ENCODE data around the gene C2CD2.
A peak's percentile ranks its signal among the peaks of the same experiment; 100 is the strongest.
"Not testable (repeated sequence)": the region's sequence is repeated elsewhere in the genome, so short reads cannot be mapped to it uniquely, and the experiment has no call there.

Gene C2CD2

DNA sequence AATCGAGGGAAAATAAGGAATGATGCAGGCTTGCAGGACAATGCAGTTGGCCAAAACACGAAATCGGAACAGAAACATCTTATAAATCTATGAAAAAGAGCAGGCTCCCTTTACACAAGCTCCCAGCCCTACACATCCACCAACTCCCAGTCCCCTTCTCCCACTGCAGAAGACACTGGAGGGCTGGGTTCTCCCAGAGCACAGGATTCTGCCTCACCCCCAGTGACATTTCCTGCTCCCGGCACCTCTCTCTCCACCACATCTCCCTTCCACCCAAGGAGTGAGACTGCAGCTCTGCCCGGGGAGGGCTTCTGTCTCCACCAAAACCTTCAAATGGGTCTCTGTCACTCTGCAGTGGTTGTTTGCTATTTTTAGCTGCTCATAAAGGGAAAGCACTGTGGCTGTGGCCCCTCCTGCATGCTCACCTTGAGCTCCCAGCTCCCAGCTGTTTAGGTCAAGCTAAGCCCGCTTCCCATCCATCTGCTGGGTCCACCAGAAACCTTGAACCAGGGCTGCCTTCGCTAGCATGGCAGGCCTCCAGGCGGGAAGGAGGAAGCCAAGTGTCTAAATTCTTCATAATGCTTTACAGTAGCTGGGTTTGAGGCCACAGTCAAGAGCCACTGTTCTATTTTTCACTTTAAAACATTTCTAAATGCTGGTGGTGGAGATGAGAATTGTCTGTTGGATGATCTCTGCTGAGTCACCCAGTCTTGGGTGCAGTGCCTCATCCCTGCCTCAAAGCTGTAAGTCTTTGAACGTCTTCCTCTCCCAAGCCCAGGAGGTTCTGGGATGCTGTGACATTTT lies 3.3 kb upstream of the C2CD2 start:
- no peak for DNase-seq

DNA sequence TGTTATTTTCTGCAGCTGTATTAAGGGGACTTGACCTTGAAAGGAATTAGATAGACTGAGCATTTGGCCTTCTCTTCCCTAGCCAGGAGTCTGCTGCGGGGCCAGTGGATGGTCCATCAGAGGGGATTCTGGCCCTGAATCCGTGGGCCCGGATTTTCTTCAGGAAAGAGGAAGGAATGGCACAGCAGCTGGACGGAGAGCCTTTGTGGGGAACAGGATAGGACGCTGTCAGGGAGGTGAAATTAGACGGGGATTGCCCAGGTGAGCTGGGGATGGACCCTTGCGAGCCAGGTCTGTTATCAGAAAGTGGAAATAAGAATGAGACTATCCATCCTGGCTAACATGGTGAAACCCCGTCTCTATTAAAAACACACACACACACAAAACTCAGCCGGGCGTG lies 1.7 kb upstream of the C2CD2 start:
- DNase-seq: no peak

DNA sequence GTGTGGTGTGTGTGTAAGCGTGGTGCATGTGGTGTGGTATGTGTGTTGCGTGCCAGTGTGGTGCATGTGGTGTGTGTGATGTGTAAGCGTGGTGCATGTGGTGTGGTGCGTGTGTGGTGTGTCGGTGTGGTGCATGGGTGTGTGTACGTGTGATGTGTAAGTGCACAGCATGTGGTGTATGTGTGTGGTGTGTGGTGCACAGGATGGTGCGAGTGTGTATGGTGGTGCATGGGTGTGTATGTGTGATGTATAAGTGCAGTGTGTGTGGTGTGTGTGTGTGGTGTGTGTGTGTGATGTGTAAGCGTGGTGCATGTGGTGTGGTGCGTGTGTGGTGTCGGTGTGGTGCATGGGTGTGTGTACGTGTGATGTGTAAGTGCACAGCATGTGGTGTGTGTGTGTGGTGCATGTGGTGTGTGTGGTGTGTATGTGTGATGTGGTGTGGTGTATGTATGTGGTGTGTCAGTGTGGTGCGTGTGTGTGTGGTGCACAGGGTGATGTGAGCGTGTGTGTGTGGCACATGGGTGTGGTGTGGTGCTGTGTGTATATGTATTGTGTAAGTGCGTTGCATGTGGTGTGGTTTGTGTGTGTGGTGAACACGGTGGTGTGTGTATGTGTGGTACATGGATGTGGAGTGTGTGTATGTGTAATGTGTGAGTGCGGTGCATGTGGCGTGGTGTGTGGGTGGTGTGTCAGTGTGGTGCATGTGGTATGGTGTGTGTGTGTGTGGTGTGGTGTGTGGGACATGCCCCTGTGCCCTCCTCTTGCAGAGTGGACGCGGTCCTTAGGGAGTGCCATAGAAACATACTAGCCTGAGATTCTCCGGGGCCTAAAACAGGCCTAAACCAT lies 1.1 kb upstream of the C2CD2 start:
- no peak for DNase-seq

GRCh38 chr21:41953249-41953830 lies 478 bp downstream of the C2CD2 start:
- DNase-seq: no peak

- no peak for DNase-seq
Measured at GRCh38 chr21:41952568-41953248, 1.1 kb downstream of the C2CD2 start.

DNA sequence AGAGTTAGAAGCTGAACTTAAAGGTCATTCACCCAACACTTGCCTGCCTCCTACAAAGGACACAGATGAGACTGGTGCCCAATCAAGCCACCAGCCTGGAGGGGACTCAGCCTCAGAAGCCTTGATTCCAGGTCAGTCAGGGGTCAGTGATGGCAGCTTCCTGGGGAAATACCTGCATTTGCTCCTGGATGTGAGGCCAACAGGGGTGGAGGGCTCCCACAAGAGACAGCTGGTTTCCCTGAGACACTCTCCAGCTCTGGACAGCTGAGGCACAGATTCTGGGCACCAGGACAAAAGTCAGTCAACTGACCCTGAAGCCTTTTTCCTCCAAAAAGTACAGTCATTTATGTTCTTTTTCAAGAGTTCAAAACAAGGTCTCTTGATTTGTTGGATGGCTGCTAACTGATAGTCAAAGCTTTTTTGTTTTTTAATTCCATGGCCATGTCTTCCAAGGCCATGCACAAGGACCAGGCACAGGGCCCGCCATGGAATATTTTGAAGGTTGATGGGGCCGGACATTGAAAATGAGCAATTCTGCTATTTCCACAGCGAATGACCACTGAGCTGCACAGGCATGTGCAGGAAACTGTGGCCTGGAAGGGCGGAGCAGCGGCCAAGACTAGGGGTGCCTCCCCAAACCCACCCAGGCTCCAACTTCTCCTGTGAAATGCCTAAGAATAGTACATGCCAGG lies 1.8 kb downstream of the C2CD2 start:
- DNase-seq: no peak

GRCh38 chr21:41950941-41951351 lies 2.9 kb downstream of the C2CD2 start:
- DNase-seq: no peak

GRCh38 chr21:41949631-41950030 lies 4.2 kb downstream of the C2CD2 start:
- not testable (repeated sequence) for DNase-seq

GRCh38 chr21:41948901-41949300 lies 4.9 kb downstream of the C2CD2 start:
- no peak for DNase-seq

GRCh38 chr21:41948078-41948895 lies 5.5 kb downstream of the C2CD2 start:
- DNase-seq: peak; percentile 68

DNA sequence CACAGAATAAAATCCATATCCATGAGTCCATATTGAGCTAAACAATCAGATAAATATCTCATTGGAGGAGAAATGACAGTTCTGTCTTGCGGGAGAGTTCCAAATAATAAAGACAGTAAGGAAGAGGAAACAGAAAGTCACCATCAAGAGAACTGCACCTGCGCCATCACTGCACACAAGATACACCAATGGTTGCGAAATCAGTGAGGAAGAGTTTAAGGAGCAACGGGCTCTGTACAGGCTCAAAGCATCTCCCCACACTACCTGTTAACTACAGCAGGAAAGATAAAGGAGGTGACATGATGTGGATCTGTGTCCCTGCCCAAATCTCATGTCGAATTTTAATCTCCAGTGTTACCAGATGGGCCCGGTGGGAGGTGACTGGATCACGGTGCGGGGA lies 7.8 kb downstream of the C2CD2 start:
- no peak for DNase-seq

DNA sequence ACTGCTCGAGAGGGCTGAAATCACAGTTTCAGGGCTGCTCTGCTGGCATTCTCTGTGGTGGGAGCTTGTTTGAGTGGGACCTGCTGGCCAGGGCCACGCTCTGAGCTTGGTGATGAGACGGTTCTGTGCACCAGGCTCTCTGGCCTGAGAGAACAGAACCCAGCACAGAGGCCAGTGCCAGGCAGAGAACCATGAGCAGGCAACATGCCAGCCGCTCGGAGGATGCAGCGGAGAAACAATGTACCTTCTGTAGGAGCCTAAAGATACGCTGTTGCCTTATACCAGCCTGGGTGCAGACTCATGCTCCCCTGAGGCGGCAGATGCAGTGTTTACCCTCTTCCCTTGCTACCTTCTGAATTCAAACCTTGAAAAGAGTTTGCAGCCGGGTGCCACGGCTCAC lies 10.0 kb downstream of the C2CD2 start:
- no peak for DNase-seq

GRCh38 chr21:41942457-41942856 lies 11.4 kb downstream of the C2CD2 start:
- no peak for DNase-seq

DNA sequence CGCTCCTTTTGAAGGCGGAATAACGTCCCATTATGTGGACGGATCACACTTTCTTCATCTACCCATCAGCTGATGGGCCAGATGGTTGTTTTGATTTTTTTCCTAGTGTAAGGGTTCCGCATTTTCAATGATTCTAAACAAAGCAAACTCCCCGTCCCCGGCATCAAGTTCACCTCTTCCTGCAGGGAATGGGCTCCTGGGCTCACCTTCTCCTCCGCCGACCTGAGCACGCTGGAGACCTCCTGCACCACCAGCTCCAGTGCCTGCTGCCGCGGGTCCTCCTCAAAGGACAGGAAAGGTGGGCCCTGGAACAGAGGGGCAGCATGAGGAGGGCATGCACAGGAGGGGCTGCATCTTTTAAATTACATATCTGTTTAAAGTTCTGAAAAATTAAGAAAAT lies 11.9 kb downstream of the C2CD2 start:
- DNase-seq: no peak

GRCh38 chr21:41940431-41940830 lies 13.4 kb downstream of the C2CD2 start:
- DNase-seq: no peak

- DNase-seq: no peak
Measured at GRCh38 chr21:41939391-41939790, 14.4 kb downstream of the C2CD2 start.

- DNase-seq: no peak
Measured at GRCh38 chr21:41933313-41934079, 20.3 kb downstream of the C2CD2 start.

DNA sequence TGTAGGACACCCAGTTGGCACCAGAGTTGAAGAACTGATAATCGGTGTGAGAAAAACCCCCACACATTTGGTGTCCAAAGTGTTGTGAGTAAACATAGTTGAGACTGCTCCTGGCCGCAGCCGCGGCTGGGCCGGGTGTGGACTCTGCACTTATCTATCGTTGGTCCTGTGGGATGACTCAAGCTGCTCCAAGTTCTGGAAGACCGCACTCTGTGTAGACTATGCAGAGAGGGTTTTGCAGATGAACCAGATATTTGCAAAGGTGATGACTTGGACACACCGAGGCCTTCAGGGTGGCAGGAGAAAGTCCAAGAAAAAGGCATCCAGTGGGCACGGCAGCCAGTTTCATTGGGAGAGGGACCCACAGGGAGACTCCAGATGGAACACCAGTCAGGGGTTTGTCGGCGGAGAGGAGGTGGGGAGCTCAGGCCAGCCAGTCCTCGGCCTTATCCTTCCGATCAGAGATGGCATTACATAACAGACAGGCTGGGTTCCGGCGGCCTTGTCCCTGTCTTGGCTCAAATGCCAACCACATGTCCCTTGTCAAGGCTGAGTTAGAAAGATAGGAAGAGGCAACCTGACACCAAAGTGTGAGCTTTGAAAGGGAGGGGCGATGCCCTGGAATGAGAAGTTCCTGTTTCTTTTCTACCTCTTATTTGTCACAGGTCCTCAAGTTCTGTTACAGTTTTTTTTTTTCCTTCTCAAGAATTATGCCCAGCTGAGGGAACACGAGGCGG lies 21.1 kb downstream of the C2CD2 start:
- no peak for DNase-seq

- no peak for DNase-seq
Measured at GRCh38 chr21:41932191-41932575, 21.6 kb downstream of the C2CD2 start.

DNA sequence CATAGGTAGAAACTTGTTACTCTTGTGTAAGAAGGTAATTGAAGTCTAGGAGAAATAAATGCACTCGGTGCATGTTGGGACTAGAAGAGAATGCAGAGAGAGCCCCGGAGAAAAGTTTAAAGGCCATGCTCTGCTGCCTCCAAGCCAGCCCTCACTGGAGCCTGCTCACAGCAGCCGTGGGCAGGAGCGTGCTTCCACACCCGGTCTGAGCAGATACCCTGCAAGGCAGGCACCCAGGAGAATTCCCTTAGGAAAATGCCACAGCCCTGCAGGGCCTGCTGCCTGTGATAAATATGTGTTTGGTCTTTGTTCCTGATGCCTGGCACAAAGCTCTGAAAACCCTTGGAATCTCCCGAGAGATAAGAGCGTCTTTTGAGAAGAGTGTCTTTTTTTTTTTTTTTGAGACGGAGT lies 22.8 kb downstream of the C2CD2 start:
- DNase-seq: no peak
